HepG2 (cell line): Measurements from ENCODE around the gene RTN4RL2. TPM values are rescaled to one million over a fixed set of nuclear protein-coding genes. Genes with fewer than 3 reads are reported as not detected.

Source experiments
- MATR3 ChIP-seq: sonication (generic); formaldehyde crosslinking; IDR thresholded peaks from 2 replicates; pipeline ENCODE4 v1.4.0; 2020; ENCODE audit warnings: missing genetic modification reagents
- NRL ChIP-seq: sonication (generic); formaldehyde crosslinking; IDR thresholded peaks from 2 replicates; pipeline ENCODE4 v1.5.0; 2020; ENCODE audit warnings: missing genetic modification reagents, mild to moderate bottlenecking, moderate library complexity, borderline replicate concordance
- SETDB1 ChIP-seq: sonication (generic); formaldehyde crosslinking; IDR thresholded peaks from 2 replicates; pipeline ENCODE4 v1.5.1; 2020; ENCODE audit warnings: missing genetic modification reagents, mild to moderate bottlenecking, borderline replicate concordance
- TBL1XR1 ChIP-seq: fragments of 150-350 bp; IDR thresholded peaks from 2 replicates; pipeline ENCODE4 v1.6.1; 2014; ENCODE audit warnings: borderline replicate concordance, low read length; ENCODE audit not compliant: partially characterized antibody
- ZNF331 ChIP-seq: sonication (generic); formaldehyde crosslinking; IDR thresholded peaks from 2 replicates; pipeline ENCODE4 v1.4.0; 2020; ENCODE audit warnings: missing genetic modification reagents
- ZNF572 ChIP-seq: sonication (generic); formaldehyde crosslinking; IDR thresholded peaks from 2 replicates; pipeline ENCODE4 v1.5.1; 2020; ENCODE audit warnings: mild to moderate bottlenecking, missing genetic modification reagents
- ZNF790 ChIP-seq: sonication (generic); formaldehyde crosslinking; IDR thresholded peaks from 2 replicates; pipeline ENCODE4 v1.8.0; 2022; ENCODE audit warnings: missing genetic modification reagents, mild to moderate bottlenecking, borderline replicate concordance
- polyA plus RNA-seq, 8 experiments: library from polyadenylated mRNA; depleted of rRNA in 3 of 8; stranded (reverse) in 7 of 8; unstranded in 1 of 8; fragments of >200 nt; fragmentation: Illumina TruSeq in 4 of 8; extraction: Trizol in 4 of 8; gene quantifications; 2 replicates each; pipeline versions ENCODE4 v1.2.1 to v1.2.3, GENCODE V29; 2011 to 2016; ENCODE audit warnings: low read depth in 4 of 8, missing spikeins in 1 of 8, mixed read lengths in 1 of 8; ENCODE audit not compliant: insufficient read depth in 1 of 8
- total RNA-seq, 5 experiments: library from RNA; depleted of rRNA; stranded (reverse); fragments of >200 nt; fragmentation: Illumina TruSeq; extraction: Trizol; gene quantifications; 2 replicates each; pipeline ENCODE4 v1.2.3, GENCODE V29; 2016; ENCODE audit warnings: low read depth in 1 of 5
- TF ChIP-seq, protein P1 (sequence below): sonication (generic); formaldehyde crosslinking; IDR thresholded peaks from 2 replicates; pipeline ENCODE4 v1.4.0; 2020; ENCODE audit warnings: missing genetic modification reagents
- TF ChIP-seq, protein P2 (sequence below): sonication (generic); formaldehyde crosslinking; conservative IDR thresholded peaks from 2 replicates; pipeline ENCODE4 v1.4.0; 2020; ENCODE audit warnings: missing genetic modification reagents
- TF ChIP-seq, protein P3 (sequence below): sonication (generic); formaldehyde crosslinking; IDR thresholded peaks from 2 replicates; pipeline ENCODE4 v1.4.0; 2020; ENCODE audit warnings: mild to moderate bottlenecking, missing genetic modification reagents

The RTN4RL2 gene
- total and polyA plus RNA-seq, 2 of the 13 experiments (the other 11 are each of a cell fraction or from before 2014, with no cell fraction given), result 1.3 to 4.3 TPM

DNA sequence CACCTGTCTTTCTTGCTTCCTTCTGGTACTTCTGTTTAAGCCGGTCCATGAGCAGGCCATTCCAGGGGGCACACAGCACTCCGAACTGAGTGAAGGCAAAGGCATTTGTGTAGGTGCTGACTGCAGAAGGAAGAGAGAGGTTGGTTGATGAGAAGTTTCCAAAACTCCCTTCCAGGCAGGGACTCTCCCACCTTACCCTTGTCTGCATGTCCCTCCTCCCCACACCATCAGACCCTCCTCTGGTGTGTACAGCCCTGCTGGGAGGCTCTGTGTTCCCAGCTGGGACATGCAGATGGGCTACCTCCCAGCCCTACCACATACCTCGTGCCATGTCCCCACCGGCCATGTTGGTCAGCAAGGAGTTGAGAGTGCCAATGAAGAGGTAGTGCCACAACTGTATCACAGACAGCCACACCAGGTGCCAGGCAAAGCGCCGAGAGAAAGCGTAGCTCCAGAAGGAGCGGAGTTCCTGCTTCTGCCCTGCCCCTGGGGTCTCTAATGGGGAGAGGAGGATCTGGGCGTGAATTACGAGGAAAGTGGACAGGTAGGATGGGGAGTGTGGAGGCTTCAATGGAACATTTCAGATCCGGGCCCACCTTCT is 45.6 kb upstream of the RTN4RL2 start (continued):
- TF ChIP-seq, protein P1, sequence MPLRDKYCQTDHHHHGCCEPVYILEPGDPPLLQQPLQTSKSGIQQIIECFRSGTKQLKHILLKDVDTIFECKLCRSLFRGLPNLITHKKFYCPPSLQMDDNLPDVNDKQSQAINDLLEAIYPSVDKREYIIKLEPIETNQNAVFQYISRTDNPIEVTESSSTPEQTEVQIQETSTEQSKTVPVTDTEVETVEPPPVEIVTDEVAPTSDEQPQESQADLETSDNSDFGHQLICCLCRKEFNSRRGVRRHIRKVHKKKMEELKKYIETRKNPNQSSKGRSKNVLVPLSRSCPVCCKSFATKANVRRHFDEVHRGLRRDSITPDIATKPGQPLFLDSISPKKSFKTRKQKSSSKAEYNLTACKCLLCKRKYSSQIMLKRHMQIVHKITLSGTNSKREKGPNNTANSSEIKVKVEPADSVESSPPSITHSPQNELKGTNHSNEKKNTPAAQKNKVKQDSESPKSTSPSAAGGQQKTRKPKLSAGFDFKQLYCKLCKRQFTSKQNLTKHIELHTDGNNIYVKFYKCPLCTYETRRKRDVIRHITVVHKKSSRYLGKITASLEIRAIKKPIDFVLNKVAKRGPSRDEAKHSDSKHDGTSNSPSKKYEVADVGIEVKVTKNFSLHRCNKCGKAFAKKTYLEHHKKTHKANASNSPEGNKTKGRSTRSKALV (CRISPR knock-in tag), result no peak
- TF ChIP-seq TBL1XR1, result no peak
- TF ChIP-seq, protein P2, sequence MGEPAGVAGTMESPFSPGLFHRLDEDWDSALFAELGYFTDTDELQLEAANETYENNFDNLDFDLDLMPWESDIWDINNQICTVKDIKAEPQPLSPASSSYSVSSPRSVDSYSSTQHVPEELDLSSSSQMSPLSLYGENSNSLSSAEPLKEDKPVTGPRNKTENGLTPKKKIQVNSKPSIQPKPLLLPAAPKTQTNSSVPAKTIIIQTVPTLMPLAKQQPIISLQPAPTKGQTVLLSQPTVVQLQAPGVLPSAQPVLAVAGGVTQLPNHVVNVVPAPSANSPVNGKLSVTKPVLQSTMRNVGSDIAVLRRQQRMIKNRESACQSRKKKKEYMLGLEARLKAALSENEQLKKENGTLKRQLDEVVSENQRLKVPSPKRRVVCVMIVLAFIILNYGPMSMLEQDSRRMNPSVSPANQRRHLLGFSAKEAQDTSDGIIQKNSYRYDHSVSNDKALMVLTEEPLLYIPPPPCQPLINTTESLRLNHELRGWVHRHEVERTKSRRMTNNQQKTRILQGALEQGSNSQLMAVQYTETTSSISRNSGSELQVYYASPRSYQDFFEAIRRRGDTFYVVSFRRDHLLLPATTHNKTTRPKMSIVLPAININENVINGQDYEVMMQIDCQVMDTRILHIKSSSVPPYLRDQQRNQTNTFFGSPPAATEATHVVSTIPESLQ (CRISPR knock-in tag), result no peak
- no peak for TF ChIP-seq ZNF790 (CRISPR knock-in tag)
- TF ChIP-seq, protein P3, sequence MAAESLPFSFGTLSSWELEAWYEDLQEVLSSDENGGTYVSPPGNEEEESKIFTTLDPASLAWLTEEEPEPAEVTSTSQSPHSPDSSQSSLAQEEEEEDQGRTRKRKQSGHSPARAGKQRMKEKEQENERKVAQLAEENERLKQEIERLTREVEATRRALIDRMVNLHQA (CRISPR knock-in tag), result no peak
- TF ChIP-seq SETDB1 (CRISPR knock-in tag), result no peak
- TF ChIP-seq NRL (CRISPR knock-in tag), result no peak
- TF ChIP-seq ZNF331, result no peak
- no peak for TF ChIP-seq MATR3
- TF ChIP-seq ZNF572 (CRISPR knock-in tag), result no peak
